LNCaP clone FGC (cell line): ENCODE results near the gene ACOT9.

Source experiments
- DNase-seq: peaks from one replicate; pipeline ENCODE4 v3.0.0-alpha.2; 2011; ENCODE audit warnings: low read depth
- H3K4me3 ChIP-seq: 2 replicates; pipeline ENCODE4 v1.5.1; 2011; ENCODE audit warnings: mild to moderate bottlenecking, low read depth, low read length, control low read depth
- TF ChIP-seq, protein P1 (sequence below): IDR thresholded peaks from 2 replicates; pipeline ENCODE4 v1.5.1; 2012; ENCODE audit warnings: mild to moderate bottlenecking; ENCODE audit not compliant: control insufficient read depth, insufficient read depth; ENCODE audit errors: extremely low read depth

ACOT9 gene

DNA sequence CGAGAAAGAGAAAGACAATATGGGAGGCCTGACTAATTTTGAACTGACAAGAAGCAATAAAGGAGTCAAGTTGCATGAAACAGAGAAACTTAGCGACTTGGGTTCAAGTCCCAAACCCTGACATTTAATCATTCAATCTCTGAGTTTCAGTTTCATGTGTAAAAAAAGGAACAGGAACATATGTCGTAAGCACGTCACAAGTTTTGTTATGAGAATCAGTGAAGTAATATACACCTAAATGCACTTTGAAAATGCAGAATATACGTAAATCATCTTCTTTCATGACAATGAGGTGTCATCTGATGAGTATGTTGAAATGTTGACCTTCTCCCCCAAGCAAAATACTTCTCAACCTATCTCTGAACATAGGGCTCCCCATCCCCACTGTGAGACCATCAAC lies 10.4 kb downstream of the ACOT9 start:
- DNase-seq, result no peak
- no peak overlapping the region for H3K4me3 ChIP-seq
- TF ChIP-seq, protein P1, sequence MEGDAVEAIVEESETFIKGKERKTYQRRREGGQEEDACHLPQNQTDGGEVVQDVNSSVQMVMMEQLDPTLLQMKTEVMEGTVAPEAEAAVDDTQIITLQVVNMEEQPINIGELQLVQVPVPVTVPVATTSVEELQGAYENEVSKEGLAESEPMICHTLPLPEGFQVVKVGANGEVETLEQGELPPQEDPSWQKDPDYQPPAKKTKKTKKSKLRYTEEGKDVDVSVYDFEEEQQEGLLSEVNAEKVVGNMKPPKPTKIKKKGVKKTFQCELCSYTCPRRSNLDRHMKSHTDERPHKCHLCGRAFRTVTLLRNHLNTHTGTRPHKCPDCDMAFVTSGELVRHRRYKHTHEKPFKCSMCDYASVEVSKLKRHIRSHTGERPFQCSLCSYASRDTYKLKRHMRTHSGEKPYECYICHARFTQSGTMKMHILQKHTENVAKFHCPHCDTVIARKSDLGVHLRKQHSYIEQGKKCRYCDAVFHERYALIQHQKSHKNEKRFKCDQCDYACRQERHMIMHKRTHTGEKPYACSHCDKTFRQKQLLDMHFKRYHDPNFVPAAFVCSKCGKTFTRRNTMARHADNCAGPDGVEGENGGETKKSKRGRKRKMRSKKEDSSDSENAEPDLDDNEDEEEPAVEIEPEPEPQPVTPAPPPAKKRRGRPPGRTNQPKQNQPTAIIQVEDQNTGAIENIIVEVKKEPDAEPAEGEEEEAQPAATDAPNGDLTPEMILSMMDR, result no peak

DNA sequence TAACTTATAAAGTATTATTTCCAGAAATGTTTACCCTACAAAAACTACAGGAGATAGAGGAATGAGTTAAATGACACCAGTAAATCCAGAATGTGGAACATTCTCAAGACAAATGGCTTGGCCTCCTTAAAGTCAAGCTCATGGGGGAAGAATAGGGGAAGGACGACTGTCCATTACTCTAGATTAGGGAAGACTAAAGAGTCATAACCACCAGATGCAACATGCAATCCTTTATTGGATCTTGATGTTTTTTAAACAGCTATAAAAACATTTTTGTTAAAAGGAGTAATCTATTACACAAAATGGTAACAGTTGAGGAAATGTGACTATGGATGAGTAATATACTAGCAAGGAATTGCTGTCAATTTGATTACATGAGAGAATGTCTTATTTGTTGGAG lies 11.1 kb downstream of the ACOT9 start:
- no peak for DNase-seq
- TF ChIP-seq, protein P1, result no peak
- H3K4me3 ChIP-seq, result no peak overlapping the region

DNA sequence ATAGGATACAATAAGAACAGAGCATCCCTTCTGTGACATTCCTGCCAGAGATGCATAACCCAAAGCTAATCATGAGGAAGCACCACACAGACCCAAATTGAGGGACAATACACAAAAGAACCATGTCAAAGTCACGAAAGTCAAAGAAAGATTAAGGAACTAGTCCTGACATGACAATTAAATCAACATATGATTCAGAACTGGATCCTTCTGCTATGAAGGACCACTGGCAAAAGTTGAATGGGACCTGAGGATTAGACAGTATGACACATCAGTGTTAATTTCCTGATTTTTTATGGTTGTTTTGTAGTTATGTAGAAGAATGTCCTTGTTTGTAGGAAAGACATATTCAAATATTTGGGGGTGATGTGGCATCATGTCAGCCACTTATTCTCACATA lies 13.9 kb downstream of the ACOT9 start:
- no peak overlapping the region for H3K4me3 ChIP-seq
- TF ChIP-seq, protein P1, result no peak
- DNase-seq, result no peak

DNA sequence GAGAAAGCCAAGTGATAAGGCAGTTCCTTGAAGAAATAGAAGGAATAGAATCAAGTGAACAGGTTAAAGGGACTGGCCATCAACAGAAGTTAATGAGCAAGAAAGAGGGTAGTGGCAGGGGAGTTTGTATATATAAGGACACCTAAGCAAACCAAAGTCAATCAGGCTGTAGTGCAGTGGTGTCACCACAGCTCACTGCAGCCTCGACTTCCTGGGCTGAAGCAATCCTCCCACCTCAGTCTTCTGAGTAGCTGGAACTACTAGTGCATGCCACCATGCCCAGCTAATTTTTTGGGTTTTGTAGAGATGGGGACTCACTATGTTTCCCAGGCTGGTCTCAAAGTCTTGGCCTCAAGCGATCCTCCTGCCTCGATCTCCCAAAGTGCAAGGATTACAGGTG lies 15.9 kb downstream of the ACOT9 start:
- TF ChIP-seq, protein P1, result no peak
- no peak overlapping the region for H3K4me3 ChIP-seq
- DNase-seq, result no peak

DNA sequence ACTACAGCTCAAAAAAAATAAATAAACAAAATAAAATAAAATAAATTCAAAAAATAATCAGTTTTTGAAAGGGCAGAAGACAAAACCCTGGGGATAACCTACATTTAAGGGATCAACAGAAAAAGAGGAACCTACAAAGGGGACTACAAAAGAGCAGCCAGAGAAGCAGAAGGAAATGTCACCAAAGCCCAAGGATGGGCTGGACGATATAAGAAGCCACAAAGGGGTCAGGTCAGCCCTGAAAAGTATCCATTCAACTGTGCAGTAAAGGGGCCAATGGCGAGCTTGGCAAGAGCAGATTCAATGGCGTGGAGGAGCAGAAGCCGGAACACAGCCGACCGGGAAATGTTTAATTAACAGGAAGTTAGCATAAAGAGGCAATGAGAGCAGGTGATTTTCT lies 16.9 kb downstream of the ACOT9 start:
- TF ChIP-seq, protein P1, result no peak
- DNase-seq, result no peak
- no peak overlapping the region for H3K4me3 ChIP-seq

DNA sequence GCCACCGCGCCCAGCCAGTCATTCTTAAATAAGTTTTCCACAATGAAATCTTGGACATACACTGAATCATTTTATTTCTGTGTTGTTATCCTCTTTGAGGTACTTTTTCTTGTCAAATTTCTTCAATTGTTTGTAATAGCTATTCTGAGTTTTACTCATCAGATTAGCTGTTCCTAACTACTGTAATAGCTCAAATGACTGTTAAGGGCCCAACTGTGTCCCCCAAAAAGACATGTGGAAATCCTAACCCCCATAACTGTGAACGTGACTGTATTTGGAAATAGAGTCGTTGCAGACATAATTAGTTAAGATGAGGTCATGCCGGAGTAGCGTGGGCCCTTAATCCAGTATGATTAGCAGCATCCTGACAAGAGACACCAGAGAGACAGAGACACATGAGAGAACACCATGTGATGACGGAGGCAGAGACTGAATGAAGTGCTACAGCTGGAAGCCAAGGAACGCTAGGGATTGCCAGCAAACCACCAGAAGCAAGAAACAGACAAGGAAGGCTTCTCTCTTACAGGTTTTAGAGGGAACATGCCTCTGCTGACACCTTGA lies 22.9 kb downstream of the ACOT9 start:
- no peak overlapping the region for H3K4me3 ChIP-seq
- TF ChIP-seq, protein P1, result no peak
- no peak for DNase-seq

DNA sequence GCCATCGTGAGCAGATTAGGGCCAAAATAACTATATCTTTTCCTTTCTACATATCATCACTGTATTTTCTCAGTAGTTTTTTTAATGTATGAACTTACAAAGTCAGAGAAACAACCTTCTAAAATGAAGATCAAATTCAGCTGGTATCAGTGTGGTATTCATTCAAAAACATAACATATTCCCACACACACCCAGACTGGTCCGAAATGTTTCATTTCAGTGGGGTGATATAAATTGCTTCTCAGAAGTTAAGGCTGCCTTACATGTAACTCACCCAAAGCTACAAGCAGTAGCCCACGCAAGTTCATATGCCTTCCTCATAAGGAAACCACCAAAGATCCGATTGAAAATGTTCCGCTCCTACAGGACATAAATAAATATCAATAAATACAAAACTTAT lies 37.8 kb downstream of the ACOT9 start:
- H3K4me3 ChIP-seq, result no peak overlapping the region
- TF ChIP-seq, protein P1, result no peak
- no peak for DNase-seq
